A673 (cell line): ENCODE measurements around the gene IL21R. TPM values are rescaled to one million over a fixed set of nuclear protein-coding genes. Genes with fewer than 3 reads are reported as not detected.

Source experiments
- BruUV-seq: library from RNA; stranded (reverse); fragments of 400-500 nt; replicated peaks from 2 replicates; lab custom pipeline; 2021; lab: Mats Ljungman, UMichigan
- CTCF ChIA-PET: fragments of 300-600 bp; sonication (Branson Sonifier 250); formaldehyde crosslinking; loops from one replicate; lab custom pipeline; 2022; ENCODE audit warnings: antibody characterized with exemption; lab: Charles Lee
- POLR2A ChIA-PET: fragments of 300-600 bp; sonication (Branson Sonifier 250); formaldehyde crosslinking; loops from one replicate; lab custom pipeline; 2022; ENCODE audit warnings: antibody characterized with exemption; ENCODE audit not compliant: low non-redundant PET; lab: Charles Lee
- DNase-seq: peaks from one replicate; pipeline ENCODE4 v3.0.0-alpha.2; 2015; ENCODE audit warnings: low spot score
- H3K27ac ChIP-seq: fragments of 200-600 bp; sonication (generic); 2 replicates; pipeline ENCODE4 v1.5.1; 2016; ENCODE audit warnings: mixed run types, low read depth, mild to moderate bottlenecking, mixed read lengths, antibody characterized with exemption, low read length; ENCODE audit not compliant: poor library complexity, severe bottlenecking
- H3K27me3 ChIP-seq: fragments of 200-600 bp; sonication (generic); replicated peaks from 2 replicates; pipeline ENCODE4 v1.6.1; 2017; ENCODE audit warnings: mixed run types, low read depth, mild to moderate bottlenecking, mixed read lengths, antibody characterized with exemption, low read length; ENCODE audit not compliant: insufficient read depth, poor library complexity
- H3K36me3 ChIP-seq: fragments of 200-600 bp; sonication (generic); 2 replicates; pipeline ENCODE4 v1.6.1; 2016; ENCODE audit warnings: mixed run types, mild to moderate bottlenecking, mixed read lengths, antibody characterized with exemption, low read length; ENCODE audit not compliant: insufficient read depth, poor library complexity, severe bottlenecking
- H3K4me1 ChIP-seq: fragments of 200-600 bp; sonication (generic); 2 replicates; pipeline ENCODE4 v1.6.1; 2017; ENCODE audit warnings: mixed run types, mild to moderate bottlenecking, mixed read lengths, antibody characterized with exemption, low read length; ENCODE audit not compliant: insufficient read depth, poor library complexity, severe bottlenecking
- H3K4me3 ChIP-seq: fragments of 200-600 bp; sonication (generic); 2 replicates; pipeline ENCODE4 v1.5.1; 2016; ENCODE audit warnings: low read depth, mixed run types, mild to moderate bottlenecking, mixed read lengths, low read length; ENCODE audit not compliant: poor library complexity, severe bottlenecking
- H3K9me3 ChIP-seq: fragments of 200-600 bp; sonication (generic); 2 replicates; pipeline ENCODE4 v1.6.1; 2016; ENCODE audit warnings: mixed run types, low read depth, mild to moderate bottlenecking, mixed read lengths, antibody characterized with exemption, low read length; ENCODE audit not compliant: poor library complexity, severe bottlenecking
- EZH2 ChIP-seq: fragments of 200-600 bp; sonication (generic); IDR thresholded peaks from 2 replicates; pipeline ENCODE4 v1.6.1; 2017; ENCODE audit warnings: borderline replicate concordance, low read depth, mild to moderate bottlenecking, mixed read lengths, antibody characterized with exemption, low read length; ENCODE audit not compliant: poor library complexity, severe bottlenecking
- intact Hi-C: fragments of 100-400 bp; cut with micrococcal nuclease; formaldehyde crosslinking; loops from one replicate; pipeline ENCODE4 v1.10.0; 2022; ENCODE audit not compliant: unreplicated experiment
- total RNA-seq: library from RNA; stranded (reverse); gene quantifications from 2 replicates; pipeline ENCODE4 v1.2.3, GENCODE V29; 2021
- TF ChIP-seq, protein P1 (sequence below): fragments of 300-800, 200-600 bp; sonication (generic); conservative IDR thresholded peaks from 2 replicates; pipeline ENCODE4 v1.5.1; 2017; ENCODE audit warnings: low read depth, mild to moderate bottlenecking, antibody characterized with exemption, low read length, moderate library complexity, mixed read lengths

IL21R gene
- total RNA-seq, 1 experiment from 2014 or later: 0.19 TPM

DNA sequence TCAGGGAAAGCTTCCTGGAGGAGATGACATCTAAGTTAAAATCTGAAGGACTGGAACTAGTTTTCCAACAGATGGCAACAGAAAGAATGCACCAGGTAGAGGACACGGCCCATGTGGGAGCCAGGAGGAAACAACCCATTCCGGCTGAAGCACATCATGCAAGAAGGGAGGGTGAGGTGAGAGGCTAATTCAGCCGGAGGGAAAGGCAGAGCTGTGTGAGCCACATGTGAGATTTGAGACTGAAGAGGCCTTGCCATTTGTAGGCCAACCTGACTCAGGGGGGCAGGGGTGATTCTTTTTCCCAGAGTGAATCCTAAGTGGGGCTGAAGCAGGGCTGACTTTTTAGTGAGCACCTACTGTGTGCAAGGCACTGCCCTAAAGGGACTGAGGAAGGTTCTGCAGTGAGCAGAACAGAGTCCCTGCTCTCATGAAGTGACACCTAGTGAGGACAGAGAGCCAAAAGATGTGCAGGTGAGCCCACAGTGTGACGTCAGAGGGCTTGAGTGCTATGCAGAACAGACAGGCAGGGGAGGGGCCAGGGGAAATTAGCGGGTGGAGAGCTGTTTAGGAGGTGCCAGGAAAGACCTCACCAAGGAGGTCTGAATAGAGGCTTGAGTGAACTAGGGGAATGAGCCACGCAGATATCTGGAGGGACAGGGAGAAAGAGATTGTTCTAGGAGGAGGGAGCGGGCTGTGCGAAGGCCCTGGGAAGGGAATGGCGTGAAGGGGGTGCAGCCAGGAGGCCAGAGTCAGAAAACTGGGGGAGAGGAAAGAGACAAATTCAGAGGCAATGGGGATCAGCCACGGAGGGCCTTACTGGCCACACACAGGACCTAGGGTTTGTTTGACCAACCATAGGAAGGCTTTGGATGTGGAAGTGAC is 19.8 kb upstream of the IL21R start:
- no peak for TF ChIP-seq EZH2
- TF ChIP-seq, protein P1, sequence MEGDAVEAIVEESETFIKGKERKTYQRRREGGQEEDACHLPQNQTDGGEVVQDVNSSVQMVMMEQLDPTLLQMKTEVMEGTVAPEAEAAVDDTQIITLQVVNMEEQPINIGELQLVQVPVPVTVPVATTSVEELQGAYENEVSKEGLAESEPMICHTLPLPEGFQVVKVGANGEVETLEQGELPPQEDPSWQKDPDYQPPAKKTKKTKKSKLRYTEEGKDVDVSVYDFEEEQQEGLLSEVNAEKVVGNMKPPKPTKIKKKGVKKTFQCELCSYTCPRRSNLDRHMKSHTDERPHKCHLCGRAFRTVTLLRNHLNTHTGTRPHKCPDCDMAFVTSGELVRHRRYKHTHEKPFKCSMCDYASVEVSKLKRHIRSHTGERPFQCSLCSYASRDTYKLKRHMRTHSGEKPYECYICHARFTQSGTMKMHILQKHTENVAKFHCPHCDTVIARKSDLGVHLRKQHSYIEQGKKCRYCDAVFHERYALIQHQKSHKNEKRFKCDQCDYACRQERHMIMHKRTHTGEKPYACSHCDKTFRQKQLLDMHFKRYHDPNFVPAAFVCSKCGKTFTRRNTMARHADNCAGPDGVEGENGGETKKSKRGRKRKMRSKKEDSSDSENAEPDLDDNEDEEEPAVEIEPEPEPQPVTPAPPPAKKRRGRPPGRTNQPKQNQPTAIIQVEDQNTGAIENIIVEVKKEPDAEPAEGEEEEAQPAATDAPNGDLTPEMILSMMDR: no peak
- Histone ChIP-seq H3K36me3 (no peaks in the 10 kb centered on the region), H3K9me3 (no peaks in the 10 kb centered on the region), H3K4me3 (no peak overlapping the region), H3K27ac (no peak overlapping the region), H3K4me1 (no peaks in the 10 kb centered on the region), H3K27me3 (no peaks in the 10 kb centered on the region)
- no peak for DNase-seq
- no TSS peak for BruUV-seq
- CTCF ChIA-PET: no interaction called here
- intact Hi-C loops: no loop called here
- POLR2A ChIA-PET: no interaction called here

DNA sequence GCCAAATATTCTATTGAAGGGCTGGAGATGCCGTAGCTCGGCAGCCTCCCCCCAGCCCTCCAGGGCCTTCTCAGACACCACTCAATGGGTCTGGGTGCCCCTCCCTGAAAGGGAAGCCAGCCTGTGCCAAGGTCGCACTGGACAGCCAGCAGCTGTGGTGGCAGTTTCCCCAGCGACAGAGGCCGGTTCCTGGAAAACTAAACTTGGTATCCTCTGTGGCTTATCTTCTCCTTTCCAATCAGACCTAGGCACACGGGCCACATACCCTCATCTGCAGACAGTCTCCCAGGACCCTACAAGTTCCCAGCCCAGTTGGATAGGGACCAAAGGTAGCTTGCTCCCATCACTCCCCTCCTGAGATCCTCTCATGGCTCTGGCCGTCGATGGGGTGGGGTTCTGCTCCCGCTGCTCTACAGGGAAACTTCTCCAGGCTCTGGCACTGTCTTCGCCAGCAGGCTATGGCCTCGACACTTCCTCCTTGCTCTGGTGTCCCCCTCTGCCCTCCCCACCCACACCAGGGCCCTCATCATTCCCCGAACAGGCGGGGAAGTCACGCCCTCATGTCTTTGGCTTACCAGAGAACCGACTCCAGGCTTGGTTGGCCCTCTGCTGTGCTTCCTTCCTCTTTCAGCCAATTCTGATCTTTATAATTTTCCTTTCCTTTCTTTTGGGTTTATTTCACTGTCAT is 18.3 kb upstream of the IL21R start:
- H3K27ac ChIP-seq: no peak overlapping the region
- TF ChIP-seq EZH2: no peak
- TF ChIP-seq, protein P1: no peak
- no TSS peak for BruUV-seq
- no peaks in the 10 kb centered on the region for H3K9me3 ChIP-seq
- ChIA-PET CTCF (no interaction called here), POLR2A (no interaction called here)
- intact Hi-C loops: no loop called here
- no peak for DNase-seq
- H3K4me1 ChIP-seq: no peaks in the 10 kb centered on the region
- no peaks in the 10 kb centered on the region for H3K27me3 ChIP-seq
- H3K4me3 ChIP-seq: no peak overlapping the region
- H3K36me3 ChIP-seq: no peaks in the 10 kb centered on the region

DNA sequence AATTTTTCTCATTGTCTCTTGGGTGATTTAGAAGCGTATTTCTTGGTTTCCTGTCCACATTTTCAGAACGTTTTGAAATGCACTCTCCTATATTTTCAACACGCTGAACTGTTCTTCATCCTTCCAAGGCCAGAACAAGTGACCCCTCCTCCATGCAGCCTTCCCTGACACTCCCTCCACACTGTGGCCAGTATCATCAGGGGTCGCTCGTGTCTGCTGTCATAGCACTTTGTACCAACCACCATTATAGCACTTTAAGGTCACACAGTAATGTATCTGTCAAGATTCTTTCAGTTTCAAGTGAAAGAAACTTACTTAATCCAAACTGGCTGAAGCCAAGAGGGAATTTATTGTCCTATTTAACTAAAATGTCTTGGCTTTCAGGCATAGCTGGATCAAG is 17.5 kb upstream of the IL21R start:
- intact Hi-C loops: no loop called here
- Histone ChIP-seq H3K4me1 (no peaks in the 10 kb centered on the region), H3K9me3 (no peaks in the 10 kb centered on the region), H3K36me3 (no peaks in the 10 kb centered on the region), H3K4me3 (no peak overlapping the region), H3K27ac (no peak overlapping the region), H3K27me3 (no peaks in the 10 kb centered on the region)
- no peak for DNase-seq
- ChIA-PET CTCF (no interaction called here), POLR2A (no interaction called here)
- no TSS peak for BruUV-seq
- TF ChIP-seq EZH2: no peak
- TF ChIP-seq, protein P1: no peak
